GM18499 (cell line): ENCODE results near the gene PCSK6.

ENCODE experiments used
- ATAC-seq: cut with Tn5 transposase; IDR thresholded peaks from one replicate; pipeline ENCODE4 v1.9.1; 2021; ENCODE audit warnings: moderate number of reproducible peaks; ENCODE audit not compliant: insufficient read depth, unreplicated experiment

Gene PCSK6

GRCh38 chr15:101488300-101489164 is 975 bp downstream of the PCSK6 start:
- no peak for ATAC-seq

- ATAC-seq = no peak
Measured at GRCh38 chr15:101486696-101487459, 2.6 kb downstream of the PCSK6 start.

- ATAC-seq = no peak
Measured at GRCh38 chr15:101483462-101483861, 6.0 kb downstream of the PCSK6 start.

- ATAC-seq = no peak
Measured at GRCh38 chr15:101482526-101483371, 6.8 kb downstream of the PCSK6 start.

- no peak for ATAC-seq
Measured at GRCh38 chr15:101481917-101482525, 7.5 kb downstream of the PCSK6 start.

- ATAC-seq = no peak
Measured at GRCh38 chr15:101481381-101481705, 8.2 kb downstream of the PCSK6 start.

- ATAC-seq = no peak
Measured at GRCh38 chr15:101480613-101481380, 8.7 kb downstream of the PCSK6 start.

GRCh38 chr15:101479851-101480612 is 9.5 kb downstream of the PCSK6 start:
- no peak for ATAC-seq

GRCh38 chr15:101479342-101479845 is 10.1 kb downstream of the PCSK6 start:
- no peak for ATAC-seq

GRCh38 chr15:101478701-101479341 is 10.7 kb downstream of the PCSK6 start:
- ATAC-seq = no peak

- no peak for ATAC-seq
Measured at GRCh38 chr15:101477851-101478362, 11.6 kb downstream of the PCSK6 start.

GRCh38 chr15:101476756-101477155 is 12.8 kb downstream of the PCSK6 start:
- ATAC-seq = no peak

- no peak for ATAC-seq
Measured at GRCh38 chr15:101474983-101475382, 14.5 kb downstream of the PCSK6 start.

- no peak for ATAC-seq
Measured at GRCh38 chr15:101474233-101474632, 15.3 kb downstream of the PCSK6 start.

GRCh38 chr15:101472033-101472432 is 17.5 kb downstream of the PCSK6 start:
- ATAC-seq = no peak

- no peak for ATAC-seq
Measured at GRCh38 chr15:101470548-101471239, 18.8 kb downstream of the PCSK6 start.

GRCh38 chr15:101469520-101470288 is 19.8 kb downstream of the PCSK6 start:
- no peak for ATAC-seq
